HG03457 (cell line): ENCODE data around the gene NSD2.
"Not testable (repeated sequence)": the region's sequence is repeated elsewhere in the genome, so short reads cannot be mapped to it uniquely, and the experiment has no call there.

Experiments used
- ATAC-seq: cut with Tn5 transposase; IDR thresholded peaks from one replicate; pipeline ENCODE4 v1.9.1; 2021; ENCODE audit warnings: moderate number of reproducible peaks; ENCODE audit not compliant: unreplicated experiment

NSD2 gene

GRCh38 chr4:1870578-1871443 is at the start of gene NSD2:
Gene NSD2 (plus strand): TSS chr4:1871393. CDS start chr4:1900655, 29,262 bp downstream.
- ATAC-seq = peak; percentile 52

GRCh38 chr4:1821679-1822567 is 49.3 kb upstream of the NSD2 start:
- no peak for ATAC-seq

- ATAC-seq = no peak
These were observed 48.3 kb upstream of the NSD2 start for GRCh38 chr4:1822568-1823544.

GRCh38 chr4:1823545-1823932 is 47.7 kb upstream of the NSD2 start:
- no peak for ATAC-seq

- ATAC-seq = no peak
These were observed 46.4 kb upstream of the NSD2 start for GRCh38 chr4:1824746-1825145.

- ATAC-seq = no peak
These were observed 45.9 kb upstream of the NSD2 start for GRCh38 chr4:1825326-1825725.

- ATAC-seq = no peak
These were observed 44.5 kb upstream of the NSD2 start for GRCh38 chr4:1826531-1827350.

GRCh38 chr4:1830234-1830633 is 41.0 kb upstream of the NSD2 start:
- ATAC-seq = no peak

- ATAC-seq = no peak
These were observed 40.5 kb upstream of the NSD2 start for GRCh38 chr4:1830642-1831228.

- ATAC-seq = no peak
These were observed 39.9 kb upstream of the NSD2 start for GRCh38 chr4:1831331-1831730.

- ATAC-seq = no peak
These were observed 38.5 kb upstream of the NSD2 start for GRCh38 chr4:1832690-1833089.

- ATAC-seq = no peak
These were observed 37.7 kb upstream of the NSD2 start for GRCh38 chr4:1833307-1834046.

GRCh38 chr4:1834047-1834775 is 37.0 kb upstream of the NSD2 start:
- no peak for ATAC-seq

- ATAC-seq = not testable (repeated sequence)
These were observed 35.4 kb upstream of the NSD2 start for GRCh38 chr4:1835836-1836235.

GRCh38 chr4:1836650-1837049 is 34.5 kb upstream of the NSD2 start:
- no peak for ATAC-seq

GRCh38 chr4:1837069-1837468 is 34.1 kb upstream of the NSD2 start:
- ATAC-seq = no peak

GRCh38 chr4:1839282-1839681 is 31.9 kb upstream of the NSD2 start:
- ATAC-seq = no peak
